ENCODE data around the gene MYOCD. TPM values are rescaled to one million over a fixed set of nuclear protein-coding genes. Genes with fewer than 3 reads are reported as not detected.

The MYOCD gene
- total RNA-seq, 1 donor from 2014 or later, result 0.23 TPM

- ATAC-seq (no peak), DNase-seq (ENCODE audit: low spot score) (no peak)
Measured at GRCh38 chr17:12640364-12640763, 25.3 kb upstream of the MYOCD start.

DNA sequence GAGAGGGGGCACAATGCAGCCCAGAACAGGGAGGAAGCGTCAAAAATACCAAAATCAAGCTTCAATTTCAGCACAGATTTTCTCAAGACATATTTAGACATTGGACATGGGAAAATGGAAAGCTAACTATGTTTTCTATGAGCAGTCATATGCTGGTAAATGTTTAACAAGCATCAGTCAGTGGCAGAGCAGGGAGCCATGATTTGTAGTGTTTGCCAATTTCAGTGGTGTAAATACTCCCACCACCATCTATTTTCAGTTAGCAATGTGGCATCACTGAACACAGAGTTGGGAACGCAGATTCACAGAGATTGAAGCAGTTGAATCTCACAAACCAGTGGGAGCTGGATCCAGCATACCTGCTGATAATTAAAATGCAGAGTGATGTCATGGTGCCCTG is 24.6 kb upstream of the MYOCD start:
- DNase-seq (ENCODE audit: low spot score), result no peak
- ATAC-seq, result no peak

GRCh38 chr17:12642034-12642433 is 23.7 kb upstream of the MYOCD start:
- no peak for ATAC-seq
- no peak for DNase-seq (ENCODE audit: low spot score)

- no peak for DNase-seq (ENCODE audit: low spot score)
Measured at GRCh38 chr17:12643822-12644221, 21.9 kb upstream of the MYOCD start.

DNA sequence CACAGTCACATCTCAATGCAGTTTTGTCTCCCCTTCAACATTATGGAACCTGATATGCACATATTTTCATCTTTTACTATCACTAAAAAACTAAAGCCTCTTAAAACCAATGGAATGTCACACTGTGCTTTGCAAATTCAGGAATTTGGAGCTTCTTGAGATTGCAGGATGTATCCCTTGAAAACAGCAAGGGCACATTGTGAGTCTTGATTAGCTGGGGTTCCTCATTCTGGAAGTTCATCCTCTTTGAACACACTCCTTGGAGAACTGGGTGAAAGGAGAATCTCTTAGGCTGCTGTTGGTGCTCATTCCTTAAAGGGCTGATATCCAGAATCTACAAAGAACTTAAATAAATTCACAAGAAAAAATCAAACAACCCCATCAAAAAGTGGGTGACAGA is 21.1 kb upstream of the MYOCD start:
- DNase-seq (ENCODE audit: low spot score) (no peak), ATAC-seq (no peak)

More at GRCh38 chr17:12643822-12644221, 21.9 kb upstream of the MYOCD start:
- no peak for ATAC-seq

- ATAC-seq (no peak), DNase-seq (ENCODE audit: low spot score) (no peak)
Measured at GRCh38 chr17:12646761-12647422, 18.8 kb upstream of the MYOCD start.

DNA sequence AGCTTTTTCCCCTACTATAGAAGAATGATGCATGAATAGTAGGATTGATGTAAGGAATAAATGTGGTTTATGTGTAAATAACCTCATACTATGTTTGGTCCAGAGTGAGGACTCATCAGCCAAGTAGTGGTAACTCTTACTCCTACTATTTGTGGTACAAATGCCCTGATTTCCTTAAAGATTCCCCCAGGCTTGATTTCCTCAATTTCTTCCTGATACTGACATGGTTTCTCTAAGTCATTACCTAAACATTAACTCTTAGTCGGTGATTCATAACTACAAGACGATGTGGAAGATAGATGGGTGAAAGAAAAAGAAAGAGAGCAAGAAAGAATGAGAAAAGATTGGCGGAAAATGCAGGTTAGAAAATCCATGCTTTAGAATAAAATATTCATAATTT is 17.2 kb upstream of the MYOCD start:
- DNase-seq (ENCODE audit: low spot score), result no peak
- ATAC-seq, result no peak

- no peak for DNase-seq (ENCODE audit: low spot score)
- no peak for ATAC-seq
Measured at GRCh38 chr17:12655936-12656335, 9.8 kb upstream of the MYOCD start.

DNA sequence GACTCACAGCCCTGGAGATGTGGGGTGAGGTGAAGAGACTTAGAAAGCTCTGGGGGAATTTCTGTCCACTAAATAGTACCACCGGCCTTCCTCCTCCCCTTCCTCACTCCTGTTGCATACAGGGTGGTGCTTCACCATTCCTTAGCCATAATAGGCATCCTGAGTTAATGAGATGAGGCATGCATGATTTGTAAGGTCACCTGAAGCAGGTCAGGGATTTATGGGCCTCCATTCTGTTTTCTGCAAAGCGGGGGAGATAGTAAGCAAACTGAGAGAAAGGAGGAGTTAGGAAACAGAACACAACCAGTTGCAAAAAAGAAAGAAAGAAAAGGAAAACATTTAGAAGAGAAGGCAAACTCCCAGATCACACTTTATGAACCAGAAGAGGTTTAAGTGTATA is 9.3 kb upstream of the MYOCD start:
- ATAC-seq (no peak), DNase-seq (ENCODE audit: low spot score) (no peak)

DNA sequence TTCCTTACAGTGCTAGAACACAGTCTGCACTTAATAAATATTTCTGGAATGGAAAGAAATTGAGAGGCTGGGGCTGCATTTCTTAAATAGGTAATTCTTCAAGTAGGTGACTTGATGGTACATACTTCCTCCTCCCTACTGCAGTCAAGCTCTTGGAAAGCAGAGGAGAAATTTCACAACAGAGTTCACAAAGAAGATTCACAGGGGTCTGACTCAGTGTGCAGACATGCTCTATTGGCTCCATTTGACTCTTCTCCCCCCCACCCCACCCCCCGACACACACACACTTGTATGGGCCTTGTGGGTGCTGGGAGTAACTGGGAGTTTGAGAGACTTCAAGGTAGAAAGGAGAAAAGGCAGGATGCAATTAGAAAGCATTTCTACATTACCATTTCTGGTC is 6.2 kb upstream of the MYOCD start:
- DNase-seq (ENCODE audit: low spot score) (no peak), ATAC-seq (no peak)

- ATAC-seq (no peak), DNase-seq (ENCODE audit: low spot score) (no peak)
Measured at GRCh38 chr17:12664252-12664651, 1.4 kb upstream of the MYOCD start.

GRCh38 chr17:12664894-12665262 is 812 bp upstream of the MYOCD start:
- no peak for ATAC-seq
- DNase-seq (ENCODE audit: low spot score), result no peak

GRCh38 chr17:12666718-12667117 is 1.0 kb downstream of the MYOCD start:
- DNase-seq (ENCODE audit: low spot score), result no peak
- no peak for ATAC-seq

- ATAC-seq (peak; percentile 39), DNase-seq (ENCODE audit: low spot score) (no peak)
Measured at GRCh38 chr17:12667299-12667958, 1.7 kb downstream of the MYOCD start.

DNA sequence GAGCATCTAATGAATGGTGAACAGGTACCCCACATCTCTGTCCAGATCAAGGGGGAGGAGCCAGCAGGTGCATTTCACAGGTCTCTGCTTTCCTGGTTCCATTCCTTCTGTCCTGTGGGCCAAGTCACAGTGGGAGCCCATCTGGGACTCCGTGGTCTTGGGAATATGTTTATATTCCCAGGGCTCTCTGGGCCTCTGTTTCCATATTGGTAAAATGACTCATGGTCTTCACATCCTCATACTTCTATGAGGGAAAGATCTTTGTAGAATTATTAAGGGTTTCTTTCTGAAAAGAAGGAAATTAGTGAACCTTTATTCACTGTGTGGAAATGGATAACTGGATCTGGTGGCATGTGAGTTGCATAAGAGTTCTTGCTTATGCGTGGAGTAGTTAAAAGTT is 6.2 kb downstream of the MYOCD start:
- ATAC-seq, result no peak
- no peak for DNase-seq (ENCODE audit: low spot score)

DNA sequence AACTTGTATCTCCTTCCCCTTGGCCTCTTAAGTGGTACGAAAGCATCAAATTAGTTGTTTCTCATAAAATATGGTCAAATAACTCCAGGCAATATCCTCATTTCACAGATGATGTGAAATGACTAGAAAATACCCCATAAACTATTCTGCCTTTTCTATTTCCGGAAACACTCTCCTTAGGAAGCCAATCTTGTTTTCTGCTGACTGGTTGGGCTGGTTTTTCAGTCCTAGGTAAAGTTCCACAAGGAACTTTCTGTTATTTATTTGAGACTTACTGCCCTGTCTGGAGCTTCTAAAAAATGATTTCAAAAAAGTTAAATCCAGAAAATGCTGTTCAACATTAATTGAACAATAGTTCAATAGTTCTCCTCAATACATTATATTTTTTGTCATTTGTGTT is 7.3 kb downstream of the MYOCD start:
- DNase-seq (ENCODE audit: low spot score) (no peak), ATAC-seq (no peak)

DNA sequence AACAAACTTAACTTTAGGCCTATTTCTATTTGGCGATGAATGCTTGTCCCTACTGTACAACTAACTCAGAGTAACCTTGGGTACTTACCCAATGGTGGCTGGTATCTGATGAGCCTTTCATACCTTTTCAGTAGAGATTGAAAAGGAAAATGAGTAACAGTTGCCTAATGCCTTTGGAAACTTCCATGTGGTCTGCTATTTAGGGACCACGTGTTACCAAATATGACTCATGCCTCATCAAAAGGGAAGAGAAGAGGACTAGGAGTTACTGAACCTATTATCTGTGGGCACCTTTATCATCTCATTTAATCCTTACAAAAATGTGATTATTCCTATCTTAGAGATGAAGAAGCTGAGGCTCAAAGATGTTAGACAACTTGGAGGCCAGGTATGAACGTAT is 8.1 kb downstream of the MYOCD start:
- ATAC-seq (no peak), DNase-seq (ENCODE audit: low spot score) (no peak)

DNA sequence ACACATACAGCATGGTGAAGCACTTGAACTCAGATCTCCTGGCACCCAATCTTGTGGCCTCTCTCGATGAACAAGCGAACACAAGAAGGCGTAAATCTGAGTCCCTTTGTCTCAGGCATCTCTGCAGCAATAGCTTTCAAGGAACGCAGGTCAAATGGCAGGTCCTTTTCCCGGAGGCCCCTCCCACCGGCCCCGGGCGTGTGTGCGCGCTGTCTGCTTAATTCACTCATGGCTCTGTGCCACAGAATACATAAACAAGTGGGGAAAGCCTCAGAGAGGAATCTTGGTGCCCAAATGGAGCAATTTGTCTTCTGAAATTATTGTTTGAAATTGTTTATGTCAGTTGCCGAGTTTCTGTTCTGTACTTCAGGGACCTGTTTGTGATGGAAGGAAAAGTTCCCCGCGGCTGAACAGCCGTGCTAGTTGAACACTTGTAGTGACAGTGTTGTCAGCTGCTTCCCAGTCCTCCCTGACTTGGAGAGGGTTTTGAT is 14.8 kb downstream of the MYOCD start:
- DNase-seq (ENCODE audit: low spot score), result no peak
- ATAC-seq, result no peak

DNA sequence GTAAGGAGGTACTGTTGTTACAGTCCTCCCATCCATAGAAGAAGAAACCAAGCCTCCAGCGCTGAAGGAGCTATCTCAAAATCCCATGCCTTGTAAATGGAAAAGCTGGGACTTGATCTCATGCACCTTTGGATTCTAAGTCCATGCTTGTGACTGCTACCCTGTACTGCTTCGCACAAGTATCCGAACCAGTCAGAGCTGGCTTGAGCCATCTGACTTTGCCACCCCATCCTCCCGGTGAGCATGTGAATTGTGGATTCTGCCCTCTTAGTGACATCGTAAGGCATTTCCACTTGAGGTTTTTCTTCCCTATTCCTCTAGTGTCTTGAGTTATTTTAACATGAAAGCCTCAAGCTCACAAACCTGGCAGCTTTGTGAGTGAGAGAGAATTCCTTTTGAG is 15.3 kb downstream of the MYOCD start:
- no peak for ATAC-seq
- no peak for DNase-seq (ENCODE audit: low spot score)

- ATAC-seq (no peak), DNase-seq (ENCODE audit: low spot score) (no peak)
Measured at GRCh38 chr17:12683299-12683698, 17.6 kb downstream of the MYOCD start.

GRCh38 chr17:12686486-12686885 is 20.8 kb downstream of the MYOCD start:
- DNase-seq (ENCODE audit: low spot score), result no peak
- ATAC-seq, result no peak

DNA sequence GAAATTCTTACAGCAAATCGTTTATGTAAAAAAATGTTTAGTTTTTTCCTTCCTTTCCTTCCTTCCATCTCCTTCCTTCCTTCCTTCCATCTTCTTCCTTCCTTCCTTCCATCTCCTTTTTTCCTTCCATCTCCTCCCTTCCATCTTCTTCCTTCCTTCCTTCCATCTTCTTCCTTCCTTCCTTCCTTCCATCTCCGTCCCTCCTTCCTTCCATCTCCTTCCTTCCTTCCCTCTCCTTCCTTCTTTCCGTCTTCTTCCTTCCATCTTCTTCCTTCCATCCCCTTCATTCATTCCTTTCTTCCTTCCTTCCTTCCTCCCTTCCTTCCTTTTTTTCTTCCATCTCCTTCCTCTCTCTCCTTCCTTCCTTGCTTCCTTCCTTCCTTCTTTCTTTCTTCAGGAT is 22.7 kb downstream of the MYOCD start:
- no peak for ATAC-seq
- DNase-seq (ENCODE audit: low spot score), result no peak

DNA sequence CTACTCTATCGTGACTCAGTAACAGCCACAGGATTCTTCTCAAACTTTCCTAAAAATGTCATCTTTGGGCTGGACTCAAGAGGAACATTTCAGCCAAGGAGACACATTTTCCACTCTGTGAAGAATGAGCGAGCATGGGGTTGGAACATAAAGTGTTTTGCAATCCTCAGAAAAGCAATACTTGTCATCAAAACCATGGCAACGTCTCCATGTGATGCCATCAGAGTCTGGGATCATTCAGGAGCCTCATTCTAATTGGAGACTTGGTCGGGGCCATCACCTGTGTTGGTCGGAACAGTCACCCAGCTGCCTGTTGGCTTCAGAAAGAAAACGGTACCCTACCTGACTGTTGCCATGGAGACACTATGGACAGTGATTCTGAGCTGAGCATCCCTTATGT is 25.5 kb downstream of the MYOCD start:
- ATAC-seq, result no peak
- DNase-seq (ENCODE audit: low spot score), result no peak
